Neural progenitor cell (in vitro differentiated cells): ENCODE results near the gene RERE.

Source experiments
- EZH2 ChIP-seq: fragments of 200-600 bp; sonication (generic); IDR thresholded peaks from 2 replicates; pipeline ENCODE4 v1.6.1; 2017; ENCODE audit warnings: antibody characterized with exemption, mild to moderate bottlenecking, moderate library complexity
- EZH2phosphoT487 ChIP-seq: fragments of 200-600 bp; sonication (generic); IDR thresholded peaks from 2 replicates; pipeline ENCODE4 v1.6.1; 2017; ENCODE audit warnings: antibody characterized with exemption
- TF ChIP-seq, protein P1 (sequence below): fragments of 200-600 bp; sonication (generic); IDR thresholded peaks from 2 replicates; pipeline ENCODE4 v1.5.1; 2017; ENCODE audit warnings: antibody characterized with exemption, mild to moderate bottlenecking

DNA sequence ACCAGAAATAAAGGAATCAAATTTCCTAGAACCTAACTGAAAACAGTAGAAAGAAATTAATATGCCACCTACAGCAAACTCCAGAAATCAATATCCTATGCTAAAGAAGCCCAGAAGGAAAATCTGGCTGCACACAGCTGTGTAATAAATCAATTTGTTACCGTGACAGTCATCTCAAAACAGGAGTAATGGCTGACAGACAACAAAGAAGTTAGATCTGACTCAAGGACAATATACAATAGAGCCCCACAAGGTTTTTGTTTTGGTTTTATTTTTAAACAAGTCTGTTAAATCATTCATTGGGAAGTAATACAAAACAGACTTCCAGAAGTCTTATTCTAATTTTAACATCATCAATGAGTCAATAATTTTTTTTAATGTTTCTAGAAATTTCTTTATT lies 168.4 kb downstream of the RERE start:
- TF ChIP-seq, protein P1, sequence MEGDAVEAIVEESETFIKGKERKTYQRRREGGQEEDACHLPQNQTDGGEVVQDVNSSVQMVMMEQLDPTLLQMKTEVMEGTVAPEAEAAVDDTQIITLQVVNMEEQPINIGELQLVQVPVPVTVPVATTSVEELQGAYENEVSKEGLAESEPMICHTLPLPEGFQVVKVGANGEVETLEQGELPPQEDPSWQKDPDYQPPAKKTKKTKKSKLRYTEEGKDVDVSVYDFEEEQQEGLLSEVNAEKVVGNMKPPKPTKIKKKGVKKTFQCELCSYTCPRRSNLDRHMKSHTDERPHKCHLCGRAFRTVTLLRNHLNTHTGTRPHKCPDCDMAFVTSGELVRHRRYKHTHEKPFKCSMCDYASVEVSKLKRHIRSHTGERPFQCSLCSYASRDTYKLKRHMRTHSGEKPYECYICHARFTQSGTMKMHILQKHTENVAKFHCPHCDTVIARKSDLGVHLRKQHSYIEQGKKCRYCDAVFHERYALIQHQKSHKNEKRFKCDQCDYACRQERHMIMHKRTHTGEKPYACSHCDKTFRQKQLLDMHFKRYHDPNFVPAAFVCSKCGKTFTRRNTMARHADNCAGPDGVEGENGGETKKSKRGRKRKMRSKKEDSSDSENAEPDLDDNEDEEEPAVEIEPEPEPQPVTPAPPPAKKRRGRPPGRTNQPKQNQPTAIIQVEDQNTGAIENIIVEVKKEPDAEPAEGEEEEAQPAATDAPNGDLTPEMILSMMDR: no peak
- no peak for TF ChIP-seq EZH2
- TF ChIP-seq EZH2phosphoT487: no peak
